ENCODE results near the gene IFNGR1. TPM values are rescaled to one million over a fixed set of nuclear protein-coding genes. Genes with fewer than 3 reads are reported as not detected.

Gene IFNGR1
- total RNA-seq, 5 donors from 2014 or later (not counting 1 experiment from before 2014, with no cell fraction given): 23.6 to 42.4 (median 28.5) TPM

DNA sequence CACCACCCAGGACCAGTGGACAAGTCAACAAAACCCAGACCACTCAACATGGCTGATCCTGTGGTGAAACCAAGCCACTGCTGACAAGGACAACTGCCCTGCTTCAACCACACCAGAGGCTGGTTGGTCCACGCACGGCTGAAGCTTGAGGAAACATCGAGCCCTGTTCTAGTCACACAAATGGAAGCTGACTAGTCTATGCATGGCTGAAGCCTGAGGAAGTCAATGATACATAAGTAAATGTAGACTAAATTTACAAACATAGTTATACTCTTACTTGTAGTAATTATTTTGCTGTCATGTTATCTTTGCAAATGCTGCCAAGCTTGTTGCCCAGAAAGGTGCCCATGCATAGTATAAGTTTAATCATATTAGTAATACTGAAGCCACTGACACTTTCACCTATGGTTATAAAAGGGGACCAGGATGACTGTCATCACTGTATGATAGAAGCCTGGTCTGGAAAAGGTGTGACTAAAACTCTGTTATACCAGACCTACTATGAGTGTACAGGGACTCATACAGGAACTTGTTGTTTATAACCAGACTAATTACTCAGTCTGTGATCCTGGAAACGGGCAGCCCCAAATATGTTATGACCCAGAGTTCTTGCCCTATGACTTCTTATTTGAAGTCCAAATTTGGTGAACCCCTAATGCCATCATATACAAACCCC is 51.3 kb downstream of the IFNGR1 start:
- WGBS (ENCODE audit: insufficient coverage): 79% methylated on average over 4 of the region's 4 CpGs
- CTCF ChIA-PET: interaction anchor here in 1 of 2 donors (1.5 kb wide), 1 partner anchor 65 kb away, joined by 3 read pairs; no protein-coding TSS in a partner anchor

DNA sequence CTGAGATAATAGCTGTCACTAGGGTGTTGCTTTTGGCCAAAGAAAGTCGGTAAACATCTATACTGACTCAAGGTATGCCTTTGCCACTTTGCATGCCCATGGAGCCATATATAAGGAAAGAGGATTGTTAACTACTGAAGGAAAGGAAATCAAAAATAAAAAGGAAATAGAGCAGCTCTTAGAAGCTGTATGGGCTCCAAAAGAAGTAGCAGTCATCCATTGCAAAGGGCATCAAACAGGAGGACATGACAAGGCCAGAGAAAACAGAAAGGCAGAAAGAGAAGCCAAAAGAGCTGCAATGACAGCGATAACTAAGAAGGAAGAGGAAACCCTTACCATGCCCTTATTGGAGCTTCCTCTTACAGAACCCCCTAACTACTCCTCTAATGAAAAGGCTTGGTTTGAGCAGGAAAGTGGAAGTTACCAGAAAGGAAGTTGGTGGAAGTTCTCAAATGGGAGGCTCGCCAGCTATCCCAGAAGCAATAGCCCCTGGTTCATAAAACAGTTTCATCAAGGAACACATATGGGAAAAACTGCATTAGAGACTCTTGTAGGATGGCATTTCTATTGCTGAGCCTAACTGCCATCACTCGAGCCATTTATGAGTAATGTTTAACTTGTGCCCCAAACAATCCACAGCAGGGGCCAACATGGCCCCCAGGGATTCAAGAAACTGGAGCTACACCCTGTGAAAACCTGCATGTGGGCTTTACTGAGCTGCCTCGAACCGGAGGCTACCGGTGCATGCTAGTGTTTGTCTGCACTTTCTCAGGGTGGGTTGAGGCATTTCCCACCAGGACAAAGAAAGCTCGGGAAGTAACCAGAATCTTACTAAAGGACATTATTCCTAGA is 52.7 kb downstream of the IFNGR1 start:
- DNase-seq (no peak), ATAC-seq (replicated peaks in 1 of 4) (no peak)
- H3K4me3 ChIP-seq (ENCODE audit: control insufficient read depth in 1 of 2, extremely low read depth in 1 of 2, low read length in 1 of 2): no peak overlapping the region
- peak overlapping the region in 1 of 2 donors; percentile 9 for H3K27ac Mint-ChIP-seq
- peak overlapping the region; percentile 45 for H3K27ac ChIP-seq (ENCODE audit: low read length)
- peaks cover 24 to 29% (median 28%) of the 10 kb centered on the region in 3 donors for H3K4me1 Mint-ChIP-seq
- H3K9me3 Mint-ChIP-seq: peaks cover 0 to 6% (median 0%) of the 10 kb centered on the region in 3 donors
- no peaks in the 10 kb centered on the region for H3K27me3 ChIP-seq (replicated peaks in 1 of 2; ENCODE audit: control insufficient read depth in 2 of 2, extremely low read depth in 1 of 2, insufficient read depth in 2 of 2, low read length in 1 of 2)
- H3K4me1 ChIP-seq (ENCODE audit: control insufficient read depth in 1 of 2, extremely low read depth in 1 of 2, insufficient read depth in 2 of 2, low read length in 2 of 2): peaks cover 0 to 20% of the 10 kb centered on the region in 2 experiments
- H3K36me3 ChIP-seq (ENCODE audit: control insufficient read depth in 2 of 2, extremely low read depth in 1 of 2, insufficient read depth in 1 of 2, low read length in 1 of 2): no peaks in the 10 kb centered on the region
- no peak overlapping the region for H3K4me3 Mint-ChIP-seq
- H3K27me3 Mint-ChIP-seq: peaks cover 3 to 4% of the 10 kb centered on the region in 2 donors
- H3K9me3 ChIP-seq: no peaks in the 10 kb centered on the region
- 87% methylated on average over 6 of the region's 8 CpGs for WGBS (ENCODE audit: insufficient coverage)
- ChIA-PET CTCF (interaction anchor here (0.6 to 2.7 kb wide), 9 partner anchors 15 to 615 kb away, joined by 3 to 22 read pairs (median 5); no protein-coding TSS in a partner anchor), POLR2A (interaction anchor here in 1 of 2 donors (0.8 kb wide), 1 partner anchor 10 kb away, joined by 3 read pairs; no protein-coding TSS in a partner anchor)
- H3K36me3 Mint-ChIP-seq: no peaks in the 10 kb centered on the region

More for the DNA sequence above, 51.3 kb downstream of the IFNGR1 start:
- no peak overlapping the region for H3K4me3 Mint-ChIP-seq
- Histone ChIP-seq H3K4me3 (ENCODE audit: control insufficient read depth in 1 of 2, extremely low read depth in 1 of 2, low read length in 1 of 2) (no peak overlapping the region), H3K36me3 (ENCODE audit: control insufficient read depth in 2 of 2, extremely low read depth in 1 of 2, insufficient read depth in 1 of 2, low read length in 1 of 2) (no peaks in the 10 kb centered on the region), H3K9me3 (no peaks in the 10 kb centered on the region), H3K27ac (ENCODE audit: low read length) (no peak overlapping the region), H3K4me1 (ENCODE audit: control insufficient read depth in 1 of 2, extremely low read depth in 1 of 2, insufficient read depth in 2 of 2, low read length in 2 of 2) (peaks cover 0 to 20% of the 10 kb centered on the region in 2 experiments), H3K27me3 (replicated peaks in 1 of 2; ENCODE audit: control insufficient read depth in 2 of 2, extremely low read depth in 1 of 2, insufficient read depth in 2 of 2, low read length in 1 of 2) (no peaks in the 10 kb centered on the region)
- H3K27me3 Mint-ChIP-seq: no peaks in the 10 kb centered on the region
- H3K4me1 Mint-ChIP-seq: peaks cover 24 to 36% (median 28%) of the 10 kb centered on the region in 3 donors
- ATAC-seq (replicated peaks in 1 of 4): no peak
- no peak overlapping the region for H3K27ac Mint-ChIP-seq
- DNase-seq: no peak
- POLR2A ChIA-PET: no interaction called here
- no peaks in the 10 kb centered on the region for H3K36me3 Mint-ChIP-seq
- peaks cover 0 to 6% (median 0%) of the 10 kb centered on the region in 3 donors for H3K9me3 Mint-ChIP-seq

DNA sequence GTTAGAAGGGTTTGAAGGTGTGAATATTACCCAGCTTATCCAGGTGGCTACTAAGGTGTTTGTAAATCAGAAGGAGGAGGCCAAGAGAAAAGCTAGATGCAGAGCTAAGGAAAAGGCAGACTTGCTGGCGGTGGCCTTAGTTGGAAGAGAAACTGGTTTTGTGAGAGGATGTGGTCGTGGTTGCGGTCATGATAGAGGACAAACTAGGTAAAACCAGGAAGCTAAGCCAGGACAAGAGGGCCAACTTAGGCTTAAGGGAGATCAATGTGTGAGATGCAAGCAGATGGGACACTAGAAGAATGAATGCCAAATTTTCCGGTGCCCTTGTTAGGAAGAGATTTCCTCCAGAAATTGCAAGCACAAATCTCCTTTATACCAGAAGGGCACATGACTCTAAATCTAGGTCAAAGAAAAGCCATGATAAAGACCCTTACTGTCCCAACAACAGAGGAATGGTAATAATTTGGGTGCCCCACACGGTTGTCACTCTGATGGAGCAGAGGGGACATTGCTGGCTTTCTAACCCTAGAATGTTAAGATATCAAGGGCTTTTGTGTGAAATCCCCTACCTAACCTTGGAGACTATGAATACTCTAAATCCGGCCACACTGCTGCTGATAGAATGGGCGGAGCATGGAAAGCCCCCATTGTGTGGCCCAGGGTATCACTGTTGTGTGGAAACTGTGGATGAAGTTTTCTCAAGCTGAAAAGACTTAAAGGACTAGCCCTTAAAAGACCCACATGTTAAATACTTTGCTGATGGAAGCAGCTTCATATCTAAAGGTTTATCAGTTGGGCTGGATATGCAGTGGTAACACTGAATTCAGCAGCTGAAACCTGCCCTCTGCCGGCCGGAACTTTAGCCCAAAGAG is 53.6 kb downstream of the IFNGR1 start:
- Mint-ChIP-seq H3K4me3 (peak overlapping the region in 1 of 3 donors; percentile 37), H3K27ac (peak overlapping the region in 1 of 2 donors; percentile 50), H3K36me3 (no peaks in the 10 kb centered on the region), H3K27me3 (peaks cover 4 to 9% of the 10 kb centered on the region in 2 donors), H3K9me3 (peaks cover 0 to 6% (median 0%) of the 10 kb centered on the region in 3 donors), H3K4me1 (peaks cover 21 to 28% (median 23%) of the 10 kb centered on the region in 3 donors)
- peak in 25 of 35 experiments; percentile 3 to 51 (median 20) for DNase-seq
- POLR2A ChIA-PET: interaction anchor here in 1 of 2 donors (0.8 kb wide), 1 partner anchor 9 kb away, joined by 3 read pairs; no protein-coding TSS in a partner anchor
- no peaks in the 10 kb centered on the region for H3K9me3 ChIP-seq
- peak overlapping the region in 1 of 2 donors; percentile 3 for H3K4me3 ChIP-seq (ENCODE audit: control insufficient read depth in 1 of 2, extremely low read depth in 1 of 2, low read length in 1 of 2)
- 10% methylated on average over 3 of the region's 9 CpGs for WGBS (ENCODE audit: insufficient coverage)
- peak in 2 of 4 experiments; percentile 35 to 71 for ATAC-seq (replicated peaks in 1 of 4)
- peaks cover 0 to 20% of the 10 kb centered on the region in 2 experiments for H3K4me1 ChIP-seq (ENCODE audit: control insufficient read depth in 1 of 2, extremely low read depth in 1 of 2, insufficient read depth in 2 of 2, low read length in 2 of 2)
- peak overlapping the region; percentile 45 for H3K27ac ChIP-seq (ENCODE audit: low read length)
- CTCF ChIA-PET: interaction anchor here in 1 of 2 donors (0.6 to 2.7 kb wide), 12 partner anchors 14 to 948 kb away, joined by 3 to 22 read pairs (median 4); no protein-coding TSS in a partner anchor
- H3K36me3 ChIP-seq (ENCODE audit: control insufficient read depth in 2 of 2, extremely low read depth in 1 of 2, insufficient read depth in 1 of 2, low read length in 1 of 2): no peaks in the 10 kb centered on the region
- no peaks in the 10 kb centered on the region for H3K27me3 ChIP-seq (replicated peaks in 1 of 2; ENCODE audit: control insufficient read depth in 2 of 2, extremely low read depth in 1 of 2, insufficient read depth in 2 of 2, low read length in 1 of 2)

DNA sequence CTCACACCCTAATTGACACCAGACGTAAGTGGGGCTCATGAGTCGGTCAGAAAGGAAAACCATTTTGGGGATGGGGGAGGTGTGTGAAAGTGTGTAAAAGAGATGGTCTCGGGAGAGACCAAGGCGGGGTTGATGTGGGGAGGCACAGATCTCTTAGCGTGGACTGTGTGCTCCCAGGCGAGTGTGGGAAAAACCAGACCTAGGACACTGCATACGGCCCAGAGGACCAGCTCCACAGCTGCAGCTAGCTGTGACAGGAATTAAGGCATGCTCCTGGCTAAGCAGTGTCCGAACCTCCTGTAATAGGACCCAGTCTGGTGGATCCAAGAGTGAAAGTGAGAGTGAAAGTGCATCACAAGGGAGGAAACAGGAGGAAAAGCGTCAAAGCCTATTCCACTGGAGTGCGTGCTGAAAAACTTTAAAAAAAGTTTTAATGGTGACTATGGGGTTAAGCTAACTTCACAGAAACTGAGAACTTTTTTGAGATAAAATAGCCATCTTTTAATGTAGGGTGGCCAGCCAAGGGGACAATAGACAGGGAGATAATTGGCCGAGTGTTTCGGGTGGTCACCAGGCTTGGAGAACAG is 55.4 kb downstream of the IFNGR1 start:
- CTCF ChIA-PET: no interaction called here
- POLR2A ChIA-PET: no interaction called here
- no peak for ATAC-seq (replicated peaks in 1 of 4)
- H3K27ac ChIP-seq (ENCODE audit: low read length): no peak overlapping the region
- no peaks in the 10 kb centered on the region for H3K36me3 ChIP-seq (ENCODE audit: control insufficient read depth in 2 of 2, extremely low read depth in 1 of 2, insufficient read depth in 1 of 2, low read length in 1 of 2)
- DNase-seq: no peak
- 97% methylated on average over 10 of the region's 12 CpGs for WGBS (ENCODE audit: insufficient coverage)
- Mint-ChIP-seq H3K27ac (no peak overlapping the region), H3K4me1 (peaks cover 21 to 27% (median 23%) of the 10 kb centered on the region in 3 donors), H3K36me3 (no peaks in the 10 kb centered on the region), H3K4me3 (no peak overlapping the region), H3K9me3 (peaks cover 0 to 6% (median 0%) of the 10 kb centered on the region in 3 donors), H3K27me3 (peaks cover 8 to 13% of the 10 kb centered on the region in 2 donors)
- H3K9me3 ChIP-seq: no peaks in the 10 kb centered on the region
- no peaks in the 10 kb centered on the region for H3K27me3 ChIP-seq (replicated peaks in 1 of 2; ENCODE audit: control insufficient read depth in 2 of 2, extremely low read depth in 1 of 2, insufficient read depth in 2 of 2, low read length in 1 of 2)
- H3K4me3 ChIP-seq (ENCODE audit: control insufficient read depth in 1 of 2, extremely low read depth in 1 of 2, low read length in 1 of 2): no peak overlapping the region
- H3K4me1 ChIP-seq (ENCODE audit: control insufficient read depth in 1 of 2, extremely low read depth in 1 of 2, insufficient read depth in 2 of 2, low read length in 2 of 2): peaks cover 0 to 20% of the 10 kb centered on the region in 2 experiments

- H3K27me3 Mint-ChIP-seq: peaks cover 8 to 22% of the 10 kb centered on the region in 2 donors
- no peak overlapping the region for H3K27ac ChIP-seq (ENCODE audit: low read length)
Measured at GRCh38 chr6:137162692-137163306, 56.4 kb downstream of the IFNGR1 start.

More at GRCh38 chr6:137162692-137163306, 56.4 kb downstream of the IFNGR1 start:
- DNase-seq (no peak), ATAC-seq (replicated peaks in 1 of 4) (no peak)
- H3K4me1 ChIP-seq (ENCODE audit: control insufficient read depth in 1 of 2, extremely low read depth in 1 of 2, insufficient read depth in 2 of 2, low read length in 2 of 2): peaks cover 0 to 20% of the 10 kb centered on the region in 2 experiments
- H3K36me3 ChIP-seq (ENCODE audit: control insufficient read depth in 2 of 2, extremely low read depth in 1 of 2, insufficient read depth in 1 of 2, low read length in 1 of 2): peaks cover 0 to 2% of the 10 kb centered on the region in 2 donors
- 94% methylated on average over 2 of the region's 3 CpGs for WGBS (ENCODE audit: insufficient coverage)
- H3K4me3 ChIP-seq (ENCODE audit: control insufficient read depth in 1 of 2, extremely low read depth in 1 of 2, low read length in 1 of 2): no peak overlapping the region
- Mint-ChIP-seq H3K9me3 (peaks cover 0 to 6% (median 0%) of the 10 kb centered on the region in 3 donors), H3K4me3 (no peak overlapping the region), H3K4me1 (peaks cover 21 to 27% (median 23%) of the 10 kb centered on the region in 3 donors), H3K36me3 (no peaks in the 10 kb centered on the region), H3K27ac (no peak overlapping the region)
- no peaks in the 10 kb centered on the region for H3K9me3 ChIP-seq
- POLR2A ChIA-PET: no interaction called here
- H3K27me3 ChIP-seq (replicated peaks in 1 of 2; ENCODE audit: control insufficient read depth in 2 of 2, extremely low read depth in 1 of 2, insufficient read depth in 2 of 2, low read length in 1 of 2): no peaks in the 10 kb centered on the region
- CTCF ChIA-PET: no interaction called here
